ENCODE data around the gene PURA.

DNA sequence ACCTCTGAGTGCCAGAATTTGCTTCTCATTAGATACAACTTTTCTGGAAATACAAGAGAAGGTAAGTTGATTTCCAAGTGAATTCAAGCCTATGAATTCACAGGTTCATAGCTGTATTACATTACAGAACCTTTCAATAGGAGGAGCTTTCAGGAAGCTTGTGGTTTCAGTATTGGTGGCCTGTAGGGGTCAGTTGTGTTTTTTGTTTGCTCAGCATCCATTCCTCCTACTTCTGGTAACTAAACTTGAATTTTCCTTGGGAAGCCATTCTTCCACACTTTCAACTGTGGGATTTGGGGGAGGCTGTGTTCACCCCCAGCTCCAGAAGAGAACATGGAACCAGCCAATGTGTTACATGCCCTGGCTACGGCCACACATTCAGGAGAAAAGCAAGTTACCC lies 55.5 kb downstream of the PURA start:
- TF ChIP-seq SPI1 (IDR thresholded peaks at IDR 0.05; ENCODE audit: low read depth, low read length) (no peak), POLR2AphosphoS5 (IDR thresholded peaks at IDR 0.05; ENCODE audit: low read depth, low read length) (no peak), POLR2A (IDR thresholded peaks at IDR 0.05; ENCODE audit: low read depth, low read length) (no peak), TAF1 (IDR thresholded peaks at IDR 0.05; ENCODE audit: low read depth, low read length) (no peak), POU2F2 (IDR thresholded peaks at IDR 0.05; ENCODE audit: low read depth, low read length) (no peak)
